Psoas muscle (tissue), 8 donors: ENCODE results near the gene S100A13. TPM values are rescaled to one million over a fixed set of nuclear protein-coding genes. Genes with fewer than 3 reads are reported as not detected.

Experiments used
- ATAC-seq, 4 donors: fragments of 200-7000 bp; cut with Tn5 transposase; one replicate each; pipeline ENCODE4 v1.9.1; 2020; ENCODE audit warnings: moderate library complexity in 3 of 4, mild to moderate bottlenecking in 2 of 4
- DNase-seq, 2 donors: peaks; one replicate each; pipeline ENCODE4 v3.0.0-alpha.2; 2020
- H3K27ac ChIP-seq: fragments of 200-600 bp; one replicate; pipeline ENCODE4 v1.8.0; 2022
- H3K27me3 ChIP-seq, 3 donors: fragments of 200-600 bp in 1 of 3; one replicate each; pipeline versions ENCODE4 v1.6.1 to v1.8.0; 2013 to 2022; ENCODE audit warnings: low read length in 2 of 3, mild to moderate bottlenecking in 2 of 3, moderate library complexity in 1 of 3; ENCODE audit not compliant: insufficient read depth in 3 of 3
- H3K36me3 ChIP-seq, 2 donors: fragments of 200-600 bp in 1 of 2; one replicate each; pipeline versions ENCODE4 v1.6.1 to v1.8.0; 2013 to 2022; ENCODE audit warnings: low read depth in 1 of 2, mild to moderate bottlenecking in 1 of 2, moderate library complexity in 1 of 2; ENCODE audit not compliant: insufficient read depth in 1 of 2
- H3K4me1 ChIP-seq: fragments of 200-600 bp; one replicate; pipeline ENCODE4 v1.8.0; 2022
- H3K4me3 ChIP-seq: fragments of 200-600 bp; one replicate; pipeline ENCODE4 v1.8.0; 2022; ENCODE audit warnings: mild to moderate bottlenecking
- H3K9me3 ChIP-seq: fragments of 200-600 bp; one replicate; pipeline ENCODE4 v1.8.0; 2022
- WGBS, 3 donors: extraction: QIAGEN DNeasy Blood & Tissue Kit; methylation state at CpG; one replicate each; pipeline versions ENCODE4 v1.1.6 to v1.1.7; 2013; 5-methylcytosine and 5-hydroxymethylcytosine counted together
- intact Hi-C, 2 donors: fragments of 100-400 bp; cut with DNase I; formaldehyde crosslinking; loops; one replicate each; pipeline versions ENCODE4 v1.11.0 to v1.14.2; 2022
- polyA plus RNA-seq, 3 donors: library from polyadenylated mRNA; stranded (reverse); fragments of 200-250 nt; gene quantifications; one replicate each; pipeline ENCODE4 v1.2.3, GENCODE V29; 2013
- total RNA-seq, 4 donors: library from RNA; stranded (reverse); fragmentation: NEBNext Ultra II Directional in 2 of 4; extraction: Animal tissue kit (Norgen Biotek cat#: 25700) in 2 of 4; gene quantifications; one replicate each; pipeline versions ENCODE4 v1.2.1 to v1.2.4, GENCODE V29; 2021 to 2023
- TF ChIP-seq, protein P1 (sequence below): fragments of 200-600 bp; IDR thresholded peaks from one replicate; pipeline ENCODE4 v1.8.0; 2022; ENCODE audit warnings: antibody characterized with exemption
- donor health status: healthy with polysubstance abuse.
- donor health status: DM: no; HTN: no; CAD: no; lungs with moderate emphysema.
- donor health status: Bipolar disorder and iron deficiency.
- donor health status: healthy.
- donor health status: DM: yes; HTN: yes; CAD: no.
- donor health status: DM: no; HTN: no; CAD: no.
- donor health status: DM: no; HTN: no; CAD: no.
- donor health status: DM: yes; HTN: yes; CAD: no.

The S100A13 gene
- total and polyA plus RNA-seq, 7 donors: 72.4 to 199 (median 113) TPM

DNA sequence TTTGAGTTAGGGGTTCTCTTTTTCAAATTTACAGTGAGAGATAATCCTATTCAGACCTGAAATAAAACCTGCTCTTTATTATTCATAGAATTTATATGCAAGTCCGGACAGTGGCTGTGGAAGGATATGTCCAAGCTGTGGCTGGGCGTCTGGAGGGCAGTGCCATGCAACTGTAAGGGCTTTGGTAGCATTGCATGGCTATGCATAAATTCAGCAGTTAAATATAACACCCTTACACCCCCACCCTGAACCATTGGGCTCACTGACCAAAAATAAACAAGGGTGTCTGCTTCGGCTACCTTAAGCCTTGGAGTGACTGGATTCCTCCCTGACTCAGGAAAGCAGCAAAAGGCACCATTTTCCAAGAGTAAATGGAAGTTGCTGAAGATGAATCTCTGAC lies 12.0 kb upstream of the S100A13 start:
- peak overlapping the region; percentile 99 for H3K4me3 ChIP-seq
- intact Hi-C loops: no loop called here
- H3K27me3 ChIP-seq: no peaks in the 10 kb centered on the region
- H3K36me3 ChIP-seq: peaks cover 25 to 88% of the 10 kb centered on the region in 2 donors
- TF ChIP-seq, protein P1, sequence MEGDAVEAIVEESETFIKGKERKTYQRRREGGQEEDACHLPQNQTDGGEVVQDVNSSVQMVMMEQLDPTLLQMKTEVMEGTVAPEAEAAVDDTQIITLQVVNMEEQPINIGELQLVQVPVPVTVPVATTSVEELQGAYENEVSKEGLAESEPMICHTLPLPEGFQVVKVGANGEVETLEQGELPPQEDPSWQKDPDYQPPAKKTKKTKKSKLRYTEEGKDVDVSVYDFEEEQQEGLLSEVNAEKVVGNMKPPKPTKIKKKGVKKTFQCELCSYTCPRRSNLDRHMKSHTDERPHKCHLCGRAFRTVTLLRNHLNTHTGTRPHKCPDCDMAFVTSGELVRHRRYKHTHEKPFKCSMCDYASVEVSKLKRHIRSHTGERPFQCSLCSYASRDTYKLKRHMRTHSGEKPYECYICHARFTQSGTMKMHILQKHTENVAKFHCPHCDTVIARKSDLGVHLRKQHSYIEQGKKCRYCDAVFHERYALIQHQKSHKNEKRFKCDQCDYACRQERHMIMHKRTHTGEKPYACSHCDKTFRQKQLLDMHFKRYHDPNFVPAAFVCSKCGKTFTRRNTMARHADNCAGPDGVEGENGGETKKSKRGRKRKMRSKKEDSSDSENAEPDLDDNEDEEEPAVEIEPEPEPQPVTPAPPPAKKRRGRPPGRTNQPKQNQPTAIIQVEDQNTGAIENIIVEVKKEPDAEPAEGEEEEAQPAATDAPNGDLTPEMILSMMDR: no peak
- peaks cover 81% of the 10 kb centered on the region for H3K4me1 ChIP-seq
- WGBS, 3 donors: 18 to 47% (median 29%) methylated on average over 3 of the region's 3 CpGs
- DNase-seq (peak in 1 of 2 donors; percentile 75), ATAC-seq (peak; percentile 81 to 90 (median 89))
- H3K9me3 ChIP-seq: no peaks in the 10 kb centered on the region
- peak overlapping the region; percentile 100 for H3K27ac ChIP-seq

DNA sequence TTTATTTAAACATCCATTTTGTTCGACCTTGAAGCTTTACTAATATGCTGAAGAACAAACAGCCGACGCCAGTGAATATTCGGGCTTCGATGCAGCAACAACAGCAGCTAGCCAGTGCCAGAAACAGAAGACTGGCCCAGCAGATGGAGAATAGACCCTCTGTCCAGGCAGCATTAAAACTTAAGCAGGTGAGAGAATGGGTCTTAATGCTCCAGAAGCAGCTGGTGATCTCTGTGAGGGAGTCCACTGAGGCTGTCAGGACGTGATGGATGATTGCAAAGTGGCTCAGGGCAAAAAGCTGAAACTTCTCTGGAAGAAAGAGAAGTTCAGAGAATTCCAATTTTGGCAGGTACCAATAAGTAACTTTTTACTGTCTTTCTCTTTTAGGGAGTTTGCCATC lies 11.0 kb upstream of the S100A13 start:
- Histone ChIP-seq H3K27me3 (no peaks in the 10 kb centered on the region), H3K4me3 (peak overlapping the region; percentile 99), H3K27ac (peak overlapping the region; percentile 100), H3K36me3 (peaks cover 22 to 78% of the 10 kb centered on the region in 2 donors), H3K4me1 (peaks cover 72% of the 10 kb centered on the region), H3K9me3 (no peaks in the 10 kb centered on the region)
- TF ChIP-seq, protein P1: no peak
- intact Hi-C loops: no loop called here
- ATAC-seq (no peak), DNase-seq (no peak)
- WGBS, 3 donors: 21 to 47% (median 24%) methylated on average over 6 of the region's 6 CpGs

DNA sequence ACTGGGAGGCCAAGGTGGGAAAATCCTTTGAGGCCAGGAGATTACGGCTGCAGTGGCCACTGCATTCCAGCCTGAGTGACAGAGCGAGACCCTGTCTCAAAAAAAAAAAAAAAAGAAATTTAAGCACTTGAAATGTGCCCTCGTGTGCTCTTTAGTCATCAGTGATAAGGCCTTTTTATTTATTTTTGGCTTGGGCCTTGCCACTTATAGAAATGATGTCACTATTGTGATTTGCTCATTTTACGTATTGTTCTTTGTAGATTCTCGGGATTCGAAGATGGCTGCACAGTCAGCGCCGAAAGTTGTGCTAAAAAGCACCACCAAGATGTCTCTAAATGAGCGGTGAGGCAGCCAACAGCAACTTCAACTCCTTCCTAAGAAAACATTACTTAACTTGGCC lies 9.0 kb upstream of the S100A13 start:
- Histone ChIP-seq H3K27ac (peak overlapping the region; percentile 100), H3K36me3 (peaks cover 15 to 68% of the 10 kb centered on the region in 2 donors), H3K9me3 (no peaks in the 10 kb centered on the region), H3K4me3 (peak overlapping the region; percentile 99), H3K27me3 (no peaks in the 10 kb centered on the region), H3K4me1 (peaks cover 65% of the 10 kb centered on the region)
- no peak for ATAC-seq
- TF ChIP-seq, protein P1: no peak
- no peak for DNase-seq
- intact Hi-C loops: no loop called here
- 66 to 87% (median 69%) methylated on average over 9 of the region's 9 CpGs for WGBS, 3 donors

DNA sequence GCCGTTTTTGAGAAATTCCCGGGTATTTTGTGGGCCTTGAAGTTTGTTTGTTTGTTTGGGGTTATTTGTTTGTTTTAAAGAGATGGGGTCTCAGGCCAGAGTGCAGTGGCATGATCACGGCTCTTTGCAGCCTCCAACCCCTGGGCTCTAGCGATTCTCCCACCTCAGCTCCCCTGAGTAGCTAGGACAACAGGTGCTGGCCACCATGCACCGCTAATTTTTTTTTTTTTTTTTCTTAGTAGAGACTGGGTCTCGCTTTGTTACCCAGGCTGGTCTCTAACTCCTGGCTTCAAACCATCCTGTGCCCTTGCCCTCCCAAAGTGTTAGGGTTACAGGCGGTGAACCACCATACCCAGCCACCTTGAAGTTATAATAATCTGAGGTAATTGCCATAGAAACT lies 8.6 kb upstream of the S100A13 start:
- peaks cover 11 to 68% of the 10 kb centered on the region in 2 donors for H3K36me3 ChIP-seq
- ATAC-seq: no peak
- peak overlapping the region; percentile 99 for H3K4me3 ChIP-seq
- peak overlapping the region; percentile 100 for H3K27ac ChIP-seq
- H3K4me1 ChIP-seq: peaks cover 65% of the 10 kb centered on the region
- TF ChIP-seq, protein P1: no peak
- no peaks in the 10 kb centered on the region for H3K9me3 ChIP-seq
- intact Hi-C loops: no loop called here
- no peaks in the 10 kb centered on the region for H3K27me3 ChIP-seq
- 51 to 61% (median 54%) methylated on average over 7 of the region's 7 CpGs for WGBS, 3 donors
- DNase-seq: no peak
